Measurements from ENCODE around the gene RNGTT.
"Not testable (repeated sequence)": the region's sequence is repeated elsewhere in the genome, so short reads cannot be mapped to it uniquely, and the experiment has no call there.

RNGTT gene

DNA sequence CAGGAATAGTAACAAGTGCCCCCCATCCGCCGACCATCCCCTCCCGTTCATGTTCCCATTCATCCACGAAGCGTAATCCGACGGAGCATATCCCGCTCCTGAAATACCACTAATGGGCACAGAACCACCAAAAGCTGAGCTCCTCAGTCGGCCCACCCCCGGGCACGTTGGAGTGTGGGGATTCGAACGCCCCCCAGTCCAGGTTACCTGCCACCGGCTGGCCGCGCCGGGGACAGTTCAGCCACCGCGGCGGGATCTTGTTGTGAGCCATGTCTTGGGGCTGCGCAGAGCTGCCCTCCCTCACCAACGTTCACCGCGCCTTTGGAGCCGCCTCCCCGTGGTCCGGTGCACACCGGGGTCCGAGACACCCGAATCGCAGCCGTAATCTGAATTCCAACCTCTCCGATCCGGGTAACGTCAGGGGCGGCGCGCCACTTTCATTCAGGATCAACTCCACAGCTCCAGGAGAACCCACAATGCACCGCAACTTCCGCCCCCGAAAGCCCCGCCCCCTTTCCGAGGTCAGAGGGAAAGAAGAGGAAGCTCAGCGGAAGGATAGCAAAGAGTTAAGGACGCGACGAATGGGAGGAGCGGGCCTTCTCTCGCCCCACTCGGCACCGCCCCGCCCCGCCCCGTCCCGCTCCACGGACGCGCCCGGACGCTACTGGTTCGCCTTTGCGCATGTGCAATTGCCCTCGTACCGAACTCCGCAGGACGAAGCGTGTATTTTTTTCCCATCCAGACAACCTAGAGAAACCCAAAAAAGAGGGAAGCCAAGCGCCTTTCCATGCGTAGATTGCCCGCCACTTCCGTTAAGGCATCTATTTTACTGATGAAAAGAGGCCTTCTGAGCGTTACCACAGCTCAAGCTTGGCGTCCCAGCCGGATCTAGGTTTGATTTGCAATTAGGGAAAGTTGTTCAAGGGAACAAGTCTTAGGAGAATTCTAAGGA lies at the start of gene RNGTT:
TSS of gene RNGTT (minus strand) at position 480 of the 952 bp plus-strand sequence. CDS start at position 271, 209 bp downstream.
- in situ Hi-C loops (cut with MboI; ENCODE audit: low sequenced_read_pairs), result no loop called here

DNA sequence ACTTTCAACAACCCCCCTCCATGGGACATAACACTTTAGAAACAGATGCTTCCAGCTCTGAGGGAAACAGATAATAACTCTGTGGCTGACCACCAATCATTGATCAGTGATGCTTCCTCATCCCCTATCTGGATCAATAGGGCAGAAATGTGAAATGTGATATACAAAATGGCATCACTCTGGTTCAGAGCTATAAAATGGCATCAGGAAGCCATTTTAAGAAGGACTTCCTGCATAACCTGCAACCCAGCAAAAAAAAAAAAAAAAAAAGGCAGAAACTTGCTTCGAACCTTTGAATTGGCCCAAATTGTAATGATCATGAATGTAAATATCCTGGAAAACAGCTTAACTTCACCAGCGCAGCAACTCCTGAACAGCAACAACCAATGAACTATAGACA lies 48.0 kb upstream of the RNGTT start:
- in situ Hi-C loops (cut with MboI; ENCODE audit: low sequenced_read_pairs), result no loop called here

DNA sequence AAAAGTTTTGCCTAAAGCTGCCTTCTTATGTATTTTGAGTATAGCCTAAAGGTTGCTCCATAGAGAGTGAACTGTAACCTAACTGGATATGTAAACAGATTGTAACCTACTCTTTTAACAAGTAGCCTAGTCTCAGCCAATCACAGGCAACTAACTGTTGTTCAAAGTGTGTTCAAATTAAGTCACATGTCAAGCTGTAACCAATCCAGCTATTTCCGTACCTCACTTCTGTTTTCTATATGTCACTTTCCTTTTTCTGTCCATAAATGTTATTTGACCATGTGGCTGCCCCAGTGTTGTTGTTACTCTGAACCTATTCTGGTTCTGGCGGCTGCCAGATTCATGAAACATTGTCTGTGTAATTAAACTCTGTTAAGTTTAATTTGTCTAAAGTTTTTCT lies 47.4 kb upstream of the RNGTT start:
- in situ Hi-C loops (cut with MboI; ENCODE audit: low sequenced_read_pairs), result no loop called here

DNA sequence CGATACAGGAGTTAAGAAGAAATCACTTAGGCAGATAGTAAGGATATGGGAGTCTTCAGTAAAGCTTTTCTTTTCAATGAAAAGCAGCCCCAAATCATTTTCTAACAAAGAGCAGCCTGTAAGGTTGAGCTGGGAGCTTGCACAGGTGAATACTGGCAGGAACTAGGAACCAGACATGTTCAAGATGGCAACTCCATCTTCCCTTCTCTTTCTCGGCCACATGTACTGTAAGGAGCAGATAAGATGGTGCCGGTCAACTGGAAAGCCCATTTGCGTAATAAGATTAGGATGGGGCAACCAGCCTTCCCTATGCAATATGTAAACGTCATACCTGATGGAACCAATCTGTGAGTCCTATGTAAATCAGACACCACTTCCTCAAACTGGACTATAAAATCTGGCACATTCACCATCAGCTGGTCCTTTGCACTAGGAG lies 46.2 kb upstream of the RNGTT start:
- in situ Hi-C loops (cut with MboI; ENCODE audit: low sequenced_read_pairs), result no loop called here

DNA sequence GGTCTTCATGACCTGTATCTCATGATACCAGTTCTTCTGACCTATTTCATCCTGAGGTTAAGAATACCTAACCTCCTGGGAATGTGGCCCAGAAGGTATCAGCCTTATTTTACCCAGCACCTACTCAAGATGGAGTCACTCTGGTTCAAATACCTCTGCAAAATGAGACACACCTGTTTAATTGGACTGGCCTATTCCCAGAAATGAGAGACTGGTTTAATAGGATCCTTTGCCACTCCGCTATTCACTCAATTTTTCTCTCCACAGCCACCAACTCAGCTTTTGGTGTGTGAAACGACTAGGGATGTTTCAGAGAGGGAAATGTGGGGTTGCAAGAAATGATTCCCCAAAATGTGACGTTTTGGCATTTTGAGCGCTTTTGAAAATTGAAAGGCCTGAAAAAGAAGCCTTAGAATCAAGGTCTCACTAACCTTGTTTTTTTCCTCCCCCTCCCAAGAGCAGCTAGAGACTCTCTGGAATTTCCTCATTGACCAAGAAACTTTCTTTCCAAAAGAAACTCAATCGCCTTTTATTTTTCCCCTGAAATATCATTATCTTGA lies 45.5 kb upstream of the RNGTT start:
- in situ Hi-C loops (cut with MboI; ENCODE audit: low sequenced_read_pairs), result no loop called here

DNA sequence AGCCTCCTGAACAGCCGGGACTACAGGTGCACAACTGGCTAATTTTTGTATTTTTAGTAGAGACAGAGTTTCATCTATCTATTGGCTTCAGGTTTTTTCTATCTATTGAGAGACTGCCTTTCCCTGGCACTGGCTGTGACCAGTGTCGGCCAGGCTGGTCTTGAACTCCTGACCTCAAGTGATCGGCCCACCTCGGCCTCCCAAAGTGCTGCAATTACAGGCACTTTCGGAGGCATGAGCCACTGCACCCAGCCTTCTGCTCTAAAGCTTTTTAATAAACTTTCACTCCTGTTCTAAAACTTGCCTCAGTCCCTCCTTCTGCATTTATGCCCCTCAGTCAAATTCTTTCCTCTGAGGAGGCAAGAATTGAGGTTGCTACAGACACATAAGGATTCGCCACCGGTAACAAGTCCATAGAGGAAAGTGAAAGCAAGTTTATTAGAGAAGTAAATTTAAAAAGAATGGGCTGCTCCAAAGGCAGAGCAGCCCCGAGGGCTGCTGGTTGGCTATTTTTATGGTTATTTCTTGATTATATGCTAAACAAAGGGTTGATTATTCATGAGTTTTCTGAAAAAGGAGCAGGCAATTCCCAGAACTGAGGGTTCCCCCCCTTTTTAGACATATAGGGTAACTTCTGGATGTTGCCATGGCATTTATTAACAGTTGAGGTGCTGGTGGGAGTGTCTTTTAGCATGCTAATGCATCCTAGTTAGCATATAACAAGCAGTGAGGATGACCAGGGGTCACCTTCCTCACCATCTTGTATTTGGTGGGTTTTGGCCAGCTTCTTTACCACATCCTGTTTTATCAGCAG lies 44.8 kb upstream of the RNGTT start:
- in situ Hi-C loops (cut with MboI; ENCODE audit: low sequenced_read_pairs), result no loop called here

DNA sequence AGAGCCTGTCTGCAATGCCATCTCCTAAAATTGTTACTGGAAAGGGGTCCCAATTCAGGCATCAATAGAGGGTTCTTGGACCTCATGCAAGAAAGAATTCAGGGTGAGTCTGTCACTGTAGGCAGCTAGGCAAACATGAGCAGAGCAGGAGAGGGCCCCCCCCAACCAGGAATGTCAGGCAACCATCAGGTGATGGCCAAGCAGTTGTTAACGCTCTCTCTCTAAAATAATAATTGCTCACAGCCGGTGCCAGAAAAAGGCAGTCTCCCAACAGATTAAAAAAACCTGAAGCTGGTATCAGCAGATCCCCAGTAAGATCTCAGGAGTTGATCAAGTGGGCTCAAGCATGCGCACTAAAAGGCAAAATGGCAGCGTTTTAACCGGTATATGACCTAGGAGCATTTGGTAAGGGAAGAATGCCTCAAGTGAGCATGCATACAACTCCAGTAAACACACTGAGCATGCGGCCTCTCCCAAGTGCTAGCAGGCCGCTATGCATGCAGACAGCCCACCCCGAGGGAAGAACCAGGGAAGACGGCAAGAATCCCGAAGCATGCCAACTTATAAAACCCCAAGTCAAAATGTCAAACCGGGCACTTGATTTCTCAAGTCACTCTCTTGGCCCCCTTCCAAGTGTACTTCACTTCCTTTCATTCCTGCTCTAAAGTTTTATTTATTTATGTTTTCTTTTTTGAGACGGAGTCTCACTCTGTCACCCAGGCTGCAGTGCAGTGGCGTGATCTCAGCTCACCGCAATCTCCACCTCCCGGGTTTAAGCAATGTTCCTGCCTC lies 44.0 kb upstream of the RNGTT start:
- in situ Hi-C loops (cut with MboI; ENCODE audit: low sequenced_read_pairs), result no loop called here

DNA sequence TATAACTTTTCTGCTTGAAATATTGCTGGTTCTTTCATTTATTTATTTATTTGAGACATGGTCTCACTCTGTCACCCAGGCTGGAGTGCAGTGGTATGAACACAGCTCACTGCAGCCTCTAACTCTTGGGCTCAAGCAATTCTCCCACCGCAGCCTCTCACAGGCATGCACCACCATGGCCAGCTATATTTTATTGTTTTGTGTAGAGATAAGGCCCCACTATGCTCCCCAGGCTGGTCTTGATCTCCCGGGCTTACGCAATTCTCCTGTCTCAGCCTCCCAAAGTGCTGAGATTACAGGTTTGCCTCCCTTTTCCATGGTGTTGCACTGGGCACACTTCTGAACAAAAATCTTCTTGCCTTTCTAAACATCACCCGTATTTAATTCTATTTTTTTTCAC lies 39.1 kb upstream of the RNGTT start:
- in situ Hi-C loops (cut with MboI; ENCODE audit: low sequenced_read_pairs), result no loop called here

DNA sequence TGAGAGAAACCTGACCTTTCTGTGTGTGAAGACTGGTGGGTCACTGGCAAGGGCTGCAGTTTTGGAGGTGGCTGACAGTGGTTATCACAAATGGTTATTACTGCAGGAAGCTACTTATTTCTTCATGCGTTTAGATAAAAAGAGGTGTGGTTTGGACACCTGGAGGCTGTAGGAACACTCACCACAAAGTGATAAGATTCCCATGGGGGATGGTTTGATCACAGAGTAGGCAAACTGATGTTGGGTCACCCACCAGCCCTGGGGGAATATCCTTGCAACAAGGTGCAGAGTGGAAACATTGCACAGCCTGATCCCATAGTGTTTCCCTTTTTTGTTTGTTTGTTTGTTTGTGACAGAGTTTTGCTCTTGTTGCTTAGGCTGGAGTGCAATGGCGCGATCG lies 33.9 kb upstream of the RNGTT start:
- in situ Hi-C loops (cut with MboI; ENCODE audit: low sequenced_read_pairs), result no loop called here

DNA sequence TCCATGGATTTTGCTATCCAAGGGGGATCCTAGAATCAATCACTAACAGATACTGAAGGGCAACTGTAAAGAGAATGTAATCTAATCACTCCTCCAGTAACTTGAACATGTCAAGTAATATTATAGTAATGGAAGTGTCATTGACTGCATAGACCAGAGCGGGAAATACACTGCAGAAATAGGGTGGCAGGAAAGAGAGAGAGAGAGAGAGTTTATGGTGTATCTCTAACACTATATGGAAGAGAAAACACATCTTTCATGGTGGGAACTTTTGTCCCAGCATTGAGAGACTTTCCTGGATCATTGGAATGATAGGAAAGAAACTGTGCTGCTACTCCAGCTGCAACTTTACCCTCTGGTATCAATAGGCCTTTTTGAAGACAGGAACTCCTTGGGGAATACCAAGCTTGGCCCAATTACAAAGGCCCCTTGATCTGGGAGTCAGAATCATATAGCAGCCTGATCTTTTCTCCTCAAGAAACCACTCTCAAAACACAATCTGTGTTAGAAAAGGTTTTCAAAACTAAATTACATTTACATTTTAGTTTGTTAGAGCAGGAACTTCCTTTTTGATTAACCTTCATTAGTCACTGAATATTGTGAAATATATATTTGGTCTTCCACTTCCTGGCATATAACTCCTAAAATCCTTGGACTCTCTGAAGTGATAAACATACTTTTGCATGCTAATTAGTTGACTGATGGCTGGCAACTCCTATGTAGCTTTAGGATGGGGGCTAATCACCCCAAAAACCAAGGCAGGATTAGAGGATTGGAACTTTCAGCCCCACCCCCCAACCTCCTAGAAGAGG lies 29.5 kb upstream of the RNGTT start:
- in situ Hi-C loops (cut with MboI; ENCODE audit: low sequenced_read_pairs), result no loop called here

DNA sequence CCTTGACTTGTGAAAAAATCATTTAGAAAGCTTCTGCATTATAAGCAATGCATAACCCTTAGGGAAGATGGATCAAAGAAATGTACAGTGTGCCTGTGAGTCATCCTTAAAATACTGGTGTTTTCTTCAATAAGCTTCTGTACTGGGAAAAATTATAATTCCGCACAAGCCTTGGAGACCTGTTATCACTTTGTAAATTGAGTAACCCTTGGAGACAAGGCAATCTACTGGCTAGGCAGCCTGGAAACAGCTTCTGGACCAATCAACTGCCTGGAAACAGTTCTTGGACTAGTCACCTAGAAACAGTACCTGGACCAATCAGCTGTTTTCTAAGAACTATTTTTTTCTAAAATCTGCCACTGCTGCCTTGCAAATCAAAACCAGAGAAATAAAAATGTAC lies 25.8 kb upstream of the RNGTT start:
- in situ Hi-C loops (cut with MboI; ENCODE audit: low sequenced_read_pairs), result no loop called here

DNA sequence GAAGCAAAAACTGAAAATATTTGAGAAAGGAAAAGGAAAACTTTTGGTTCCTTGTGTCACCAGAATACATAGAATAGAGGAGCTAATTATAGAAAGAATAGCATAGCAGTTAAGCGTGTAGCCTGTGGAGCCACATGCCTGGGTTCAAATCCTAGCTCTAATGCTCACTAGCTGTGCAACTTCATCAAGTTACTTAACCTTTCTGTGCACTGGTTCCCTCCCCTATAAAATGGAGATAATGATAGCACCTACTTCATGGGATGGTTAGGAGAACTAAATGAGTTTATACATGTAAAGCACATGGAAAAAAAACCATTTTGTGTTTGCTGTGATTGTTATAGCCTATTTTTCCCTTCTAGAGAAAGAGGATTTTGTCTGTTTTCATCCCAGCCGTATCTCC lies 24.5 kb upstream of the RNGTT start:
- in situ Hi-C loops (cut with MboI; ENCODE audit: low sequenced_read_pairs), result no loop called here

DNA sequence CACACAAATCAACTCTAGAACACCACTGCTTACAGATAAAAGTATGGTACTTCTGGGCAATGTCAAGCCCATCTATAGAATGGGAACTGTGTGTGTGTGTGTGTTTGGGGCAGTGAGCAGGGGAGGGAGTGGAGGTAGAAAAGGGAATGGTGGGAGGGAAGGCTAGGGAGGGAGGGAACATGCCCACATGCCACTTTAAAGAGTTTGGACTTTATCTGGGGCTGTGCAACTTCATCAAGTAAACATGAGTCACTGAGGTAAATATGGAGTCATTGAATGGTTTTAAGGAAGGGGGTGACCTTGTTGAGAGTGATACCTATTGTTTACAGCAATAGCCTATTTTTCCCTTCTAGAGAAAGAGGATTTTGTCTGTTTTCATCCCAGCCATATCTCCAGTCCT lies 22.5 kb upstream of the RNGTT start:
- in situ Hi-C loops (cut with MboI; ENCODE audit: low sequenced_read_pairs), result no loop called here

DNA sequence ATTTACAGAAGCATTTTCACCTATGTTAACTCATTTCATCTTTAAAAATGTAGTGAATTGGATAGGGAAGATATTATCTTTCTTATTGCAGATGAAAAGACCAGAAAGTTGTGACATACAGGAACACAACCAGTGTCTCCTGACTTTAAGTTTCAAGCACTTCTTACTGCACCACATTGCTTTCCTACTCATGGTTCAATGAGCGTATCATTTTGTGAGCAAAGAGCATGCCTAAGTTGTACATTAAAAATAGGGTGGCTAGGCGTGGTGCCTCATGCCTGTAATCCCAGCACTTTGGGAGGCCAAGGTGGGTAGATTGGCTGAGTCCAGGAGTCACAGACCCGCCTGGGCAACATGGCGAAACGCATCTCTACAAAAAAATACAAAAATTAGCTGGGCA lies 21.2 kb upstream of the RNGTT start:
- in situ Hi-C loops (cut with MboI; ENCODE audit: low sequenced_read_pairs), result no loop called here

DNA sequence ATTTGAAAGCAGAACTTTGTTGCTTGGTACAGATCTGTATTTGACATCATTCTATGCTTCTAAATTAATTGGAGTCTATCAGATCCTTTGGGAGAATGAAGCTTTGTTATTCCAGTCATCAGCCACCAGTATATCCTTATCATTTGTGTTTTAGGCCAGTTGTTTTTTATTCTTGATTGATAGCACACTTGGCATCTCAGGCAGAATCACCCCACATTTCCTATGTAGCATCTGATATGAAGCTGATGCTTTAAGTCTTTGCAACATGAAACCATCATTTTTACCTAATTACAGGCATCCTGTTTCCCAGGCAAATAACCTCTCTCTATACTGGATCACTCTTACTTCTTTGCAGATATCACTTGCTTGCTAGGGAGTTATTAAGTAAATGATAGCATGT lies 20.7 kb upstream of the RNGTT start:
- in situ Hi-C loops (cut with MboI; ENCODE audit: low sequenced_read_pairs), result no loop called here

DNA sequence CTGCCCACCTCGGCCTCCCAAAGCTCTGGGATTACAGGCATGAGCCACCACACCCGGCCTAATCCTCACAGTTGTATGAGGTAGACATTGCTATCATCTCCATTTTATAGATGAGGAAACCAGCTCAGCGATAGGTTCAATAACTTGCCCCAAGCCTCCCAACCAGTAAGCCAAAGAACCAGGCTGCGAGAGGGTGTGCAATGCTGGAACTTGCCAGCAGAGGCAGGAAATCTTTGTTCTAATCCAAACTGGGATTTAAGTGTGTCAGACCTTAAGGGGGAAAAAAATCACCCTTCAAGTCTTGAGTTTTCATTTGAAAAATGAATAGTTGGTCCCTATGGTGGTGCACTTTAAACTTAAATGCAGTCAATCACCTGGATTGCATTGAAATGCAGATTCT lies 20.1 kb upstream of the RNGTT start:
- in situ Hi-C loops (cut with MboI; ENCODE audit: low sequenced_read_pairs), result no loop called here

DNA sequence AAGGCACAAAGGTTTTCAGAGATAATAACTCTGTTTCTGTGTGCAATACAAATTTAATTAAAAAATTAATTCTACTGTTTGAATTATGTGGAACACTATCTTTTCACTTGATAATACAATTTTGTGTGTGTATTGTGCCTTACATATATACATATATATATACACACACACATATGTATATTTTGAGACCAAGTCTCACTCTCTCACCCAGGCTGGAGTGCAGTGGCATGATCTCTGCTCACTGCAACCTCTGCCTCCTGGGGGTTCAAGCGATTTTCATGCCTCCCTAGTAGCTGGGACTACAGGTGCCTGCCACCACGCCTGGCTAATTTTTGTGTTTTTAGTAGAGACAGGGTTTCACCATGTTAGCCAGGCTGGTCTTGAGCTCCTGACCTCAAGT lies 19.7 kb upstream of the RNGTT start:
- in situ Hi-C loops (cut with MboI; ENCODE audit: low sequenced_read_pairs), result not testable (repeated sequence)

DNA sequence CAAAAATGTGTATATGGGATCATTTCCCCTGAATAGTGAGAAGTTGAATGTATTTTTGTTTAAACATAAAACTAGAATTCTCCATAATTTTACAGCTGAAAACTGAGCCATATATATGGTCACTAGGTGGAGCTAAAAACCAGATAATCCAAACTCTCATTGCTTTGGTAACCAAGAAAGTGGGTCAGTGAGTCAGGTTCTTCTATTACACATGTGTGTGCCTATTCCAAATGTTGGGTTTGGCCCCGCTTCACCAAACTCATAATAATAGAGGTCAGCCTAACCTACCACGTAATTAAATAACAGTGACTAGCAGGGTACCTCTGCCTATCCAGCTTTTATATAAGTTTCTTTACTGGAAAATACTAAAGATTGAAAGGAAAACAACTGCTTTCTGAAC lies 19.3 kb upstream of the RNGTT start:
- in situ Hi-C loops (cut with MboI; ENCODE audit: low sequenced_read_pairs), result no loop called here

DNA sequence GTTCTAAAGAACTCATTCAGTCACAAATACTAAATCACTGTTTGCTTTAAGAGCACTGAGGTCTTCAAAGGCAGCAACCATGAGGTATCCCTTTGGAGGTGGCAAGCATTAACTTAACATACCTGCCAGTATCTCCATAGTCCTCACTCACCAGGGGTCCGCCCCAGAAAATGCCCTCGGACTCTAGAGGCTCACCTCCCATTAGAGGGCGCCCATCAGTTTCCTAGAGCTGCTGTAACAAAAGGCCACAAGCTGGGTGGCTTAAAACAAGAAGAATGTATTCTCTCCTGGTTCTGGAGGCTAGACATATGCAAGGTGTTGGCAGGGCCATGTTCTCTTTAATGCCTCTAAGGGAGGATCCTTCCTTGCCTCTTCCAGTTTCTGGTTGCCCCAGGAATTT lies 12.0 kb upstream of the RNGTT start:
- in situ Hi-C loops (cut with MboI; ENCODE audit: low sequenced_read_pairs), result no loop called here
